Measurements from ENCODE around the gene ARHGAP28.
A peak's percentile ranks its signal among the peaks of the same experiment; 100 is the strongest.

ARHGAP28 gene

GRCh38 chr18:6731222-6731596 is 1.7 kb downstream of the ARHGAP28 start:
- TF ChIP-seq CTCF (IDR thresholded peaks at IDR 0.05; ENCODE audit: poor library complexity, severe bottlenecking), result no peak
- Histone ChIP-seq H3K4me3 (ENCODE audit: severe bottlenecking) (no peak overlapping the region), H3K36me3 (ENCODE audit: low read depth) (no peaks in the 10 kb centered on the region), H3K4me1 (ENCODE audit: insufficient read depth, poor library complexity, severe bottlenecking) (peaks cover 10% of the 10 kb centered on the region), H3K27ac (ENCODE audit: poor library complexity, severe bottlenecking) (no peak overlapping the region), H3K9me3 (ENCODE audit: severe bottlenecking) (no peaks in the 10 kb centered on the region), H3K27me3 (ENCODE audit: insufficient read depth, poor library complexity, severe bottlenecking) (peaks cover 6% of the 10 kb centered on the region)
- DNase-seq (ENCODE audit: low spot score) (no peak), ATAC-seq (ENCODE audit: low read depth) (0 out of 3 replicates have a peak, but pooled peaks have one; percentile 13)

GRCh38 chr18:6732952-6733351 is 3.4 kb downstream of the ARHGAP28 start:
- H3K4me1 ChIP-seq (ENCODE audit: insufficient read depth, poor library complexity, severe bottlenecking), result peaks cover 13% of the 10 kb centered on the region
- peak; percentile 22 for TF ChIP-seq CTCF (IDR thresholded peaks at IDR 0.05; ENCODE audit: poor library complexity, severe bottlenecking)
- ATAC-seq (ENCODE audit: low read depth), result no peak
- H3K4me3 ChIP-seq (ENCODE audit: severe bottlenecking), result no peak overlapping the region
- H3K36me3 ChIP-seq (ENCODE audit: low read depth), result no peaks in the 10 kb centered on the region
- no peaks in the 10 kb centered on the region for H3K9me3 ChIP-seq (ENCODE audit: severe bottlenecking)
- no peak for DNase-seq (ENCODE audit: low spot score)
- H3K27me3 ChIP-seq (ENCODE audit: insufficient read depth, poor library complexity, severe bottlenecking), result peaks cover 6% of the 10 kb centered on the region
- no peak overlapping the region for H3K27ac ChIP-seq (ENCODE audit: poor library complexity, severe bottlenecking)

- Histone ChIP-seq H3K27ac (ENCODE audit: poor library complexity, severe bottlenecking) (no peak overlapping the region), H3K36me3 (ENCODE audit: low read depth) (no peaks in the 10 kb centered on the region), H3K27me3 (ENCODE audit: insufficient read depth, poor library complexity, severe bottlenecking) (peaks cover 6% of the 10 kb centered on the region), H3K4me1 (ENCODE audit: insufficient read depth, poor library complexity, severe bottlenecking) (peaks cover 13% of the 10 kb centered on the region), H3K4me3 (ENCODE audit: severe bottlenecking) (no peak overlapping the region), H3K9me3 (ENCODE audit: severe bottlenecking) (no peaks in the 10 kb centered on the region)
- no peak for ATAC-seq (ENCODE audit: low read depth)
- TF ChIP-seq CTCF (IDR thresholded peaks at IDR 0.05; ENCODE audit: poor library complexity, severe bottlenecking), result no peak
- no peak for DNase-seq (ENCODE audit: low spot score)
Observed at GRCh38 chr18:6733758-6734157, 4.2 kb downstream of the ARHGAP28 start.

- H3K4me1 ChIP-seq (ENCODE audit: insufficient read depth, poor library complexity, severe bottlenecking), result peaks cover 13% of the 10 kb centered on the region
- no peaks in the 10 kb centered on the region for H3K36me3 ChIP-seq (ENCODE audit: low read depth)
- H3K4me3 ChIP-seq (ENCODE audit: severe bottlenecking), result no peak overlapping the region
- no peak overlapping the region for H3K27ac ChIP-seq (ENCODE audit: poor library complexity, severe bottlenecking)
- peaks cover 6% of the 10 kb centered on the region for H3K27me3 ChIP-seq (ENCODE audit: insufficient read depth, poor library complexity, severe bottlenecking)
- no peaks in the 10 kb centered on the region for H3K9me3 ChIP-seq (ENCODE audit: severe bottlenecking)
- DNase-seq (ENCODE audit: low spot score) (no peak), ATAC-seq (ENCODE audit: low read depth) (no peak)
- no peak for TF ChIP-seq CTCF (IDR thresholded peaks at IDR 0.05; ENCODE audit: poor library complexity, severe bottlenecking)
Observed at GRCh38 chr18:6734726-6735430, 5.4 kb downstream of the ARHGAP28 start.

GRCh38 chr18:6737833-6738232 is 8.3 kb downstream of the ARHGAP28 start:
- H3K27me3 ChIP-seq (ENCODE audit: insufficient read depth, poor library complexity, severe bottlenecking), result no peaks in the 10 kb centered on the region
- H3K4me3 ChIP-seq (ENCODE audit: severe bottlenecking), result no peak overlapping the region
- no peak for DNase-seq (ENCODE audit: low spot score)
- peaks cover 9% of the 10 kb centered on the region for H3K4me1 ChIP-seq (ENCODE audit: insufficient read depth, poor library complexity, severe bottlenecking)
- no peak for ATAC-seq (ENCODE audit: low read depth)
- no peaks in the 10 kb centered on the region for H3K36me3 ChIP-seq (ENCODE audit: low read depth)
- no peaks in the 10 kb centered on the region for H3K9me3 ChIP-seq (ENCODE audit: severe bottlenecking)
- TF ChIP-seq CTCF (IDR thresholded peaks at IDR 0.05; ENCODE audit: poor library complexity, severe bottlenecking), result no peak
- H3K27ac ChIP-seq (ENCODE audit: poor library complexity, severe bottlenecking), result no peak overlapping the region

Measured in RWPE2 (cell line).